HepG2 (cell line): ENCODE results near the gene ZDHHC21. TPM values are rescaled to one million over a fixed set of nuclear protein-coding genes. Genes with fewer than 3 reads are reported as not detected.
A peak's percentile ranks its signal among the peaks of the same experiment; 100 is the strongest.

Experiments
- EZH2 ChIP-seq: conservative IDR thresholded peaks from 2 replicates; pipeline ENCODE4 v1.6.1; 2012; ENCODE audit warnings: mild to moderate bottlenecking, low read depth, low read length, moderate library complexity
- FOXA3 ChIP-seq: IDR thresholded peaks from 2 replicates; pipeline ENCODE4 v1.6.1; 2016; ENCODE audit warnings: missing genetic modification reagents, missing compliant biosample characterization
- HES4 ChIP-seq: sonication (generic); formaldehyde crosslinking; IDR thresholded peaks from 2 replicates; pipeline ENCODE4 v1.9.0; 2021; ENCODE audit warnings: mild to moderate bottlenecking, missing genetic modification reagents, borderline replicate concordance
- HOXA7 ChIP-seq: sonication (generic); formaldehyde crosslinking; IDR thresholded peaks from 2 replicates; pipeline ENCODE4 v1.8.1; 2022; ENCODE audit warnings: mild to moderate bottlenecking, missing genetic modification reagents, moderate library complexity
- JDP2 ChIP-seq: sonication (generic); formaldehyde crosslinking; IDR thresholded peaks from 2 replicates; pipeline ENCODE4 v1.8.1; 2022; ENCODE audit warnings: missing genetic modification reagents, borderline replicate concordance
- MEIS1 ChIP-seq: sonication (generic); formaldehyde crosslinking; IDR thresholded peaks from 2 replicates; pipeline ENCODE4 v1.9.0; 2021; ENCODE audit warnings: mild to moderate bottlenecking, missing genetic modification reagents, moderate library complexity, borderline replicate concordance
- RARA ChIP-seq: IDR thresholded peaks from 2 replicates; pipeline ENCODE4 v1.6.1; 2016; ENCODE audit warnings: missing genetic modification reagents, missing compliant biosample characterization
- ZNF234 ChIP-seq: sonication (generic); formaldehyde crosslinking; conservative IDR thresholded peaks from 2 replicates; pipeline ENCODE4 v1.5.1; 2020; ENCODE audit warnings: mild to moderate bottlenecking, missing genetic modification reagents
- ZNF274 ChIP-seq: sonication (generic); formaldehyde crosslinking; IDR thresholded peaks from 2 replicates; pipeline ENCODE4 v1.5.1; 2020; ENCODE audit warnings: mild to moderate bottlenecking, missing genetic modification reagents
- ZNF33B ChIP-seq: sonication (generic); formaldehyde crosslinking; IDR thresholded peaks from 2 replicates; pipeline ENCODE4 v1.5.1; 2020; ENCODE audit warnings: mild to moderate bottlenecking, missing genetic modification reagents
- ZNF563 ChIP-seq: sonication (generic); formaldehyde crosslinking; IDR thresholded peaks from 2 replicates; pipeline ENCODE4 v1.8.0; 2022; ENCODE audit warnings: mild to moderate bottlenecking, moderate library complexity, missing genetic modification reagents
- polyA plus RNA-seq, 8 experiments: library from polyadenylated mRNA; depleted of rRNA in 3 of 8; stranded (reverse) in 7 of 8; unstranded in 1 of 8; fragments of >200 nt; fragmentation: Illumina TruSeq in 4 of 8; extraction: Trizol in 4 of 8; gene quantifications; 2 replicates each; pipeline versions ENCODE4 v1.2.1 to v1.2.3, GENCODE V29; 2011 to 2016; ENCODE audit warnings: low read depth in 4 of 8, missing spikeins in 1 of 8, mixed read lengths in 1 of 8; ENCODE audit not compliant: insufficient read depth in 1 of 8
- total RNA-seq, 5 experiments: library from RNA; depleted of rRNA; stranded (reverse); fragments of >200 nt; fragmentation: Illumina TruSeq; extraction: Trizol; gene quantifications; 2 replicates each; pipeline ENCODE4 v1.2.3, GENCODE V29; 2016; ENCODE audit warnings: low read depth in 1 of 5
- TF ChIP-seq, protein P1 (sequence below), 2 experiments: fragments of 450-650 bp in 1 of 2; sonication (generic) in 1 of 2; formaldehyde crosslinking; IDR thresholded peaks; 2 replicates each; pipeline versions ENCODE4 v1.5.0 to v1.8.0; 2020 to 2022; ENCODE audit warnings: mild to moderate bottlenecking in 1 of 2, missing genetic modification reagents in 1 of 2
- TF ChIP-seq, protein P2 (sequence below), 2 experiments: sonication (generic) in 1 of 2; formaldehyde crosslinking in 1 of 2; IDR thresholded peaks; 2 replicates each; pipeline versions ENCODE4 v1.4.0 to v1.6.1; 2016 to 2020; ENCODE audit warnings: borderline replicate concordance in 1 of 2, low read depth in 1 of 2, mild to moderate bottlenecking in 1 of 2, missing genetic modification reagents in 1 of 2
- TF ChIP-seq, protein P3 (sequence below): sonication (generic); formaldehyde crosslinking; conservative IDR thresholded peaks from 2 replicates; pipeline ENCODE4 v1.4.0; 2020; ENCODE audit warnings: missing genetic modification reagents

ZDHHC21 gene
- total and polyA plus RNA-seq, 2 of the 13 experiments (the other 11 are each of a cell fraction or from before 2014, with no cell fraction given), result 2.4 to 3.7 TPM

DNA sequence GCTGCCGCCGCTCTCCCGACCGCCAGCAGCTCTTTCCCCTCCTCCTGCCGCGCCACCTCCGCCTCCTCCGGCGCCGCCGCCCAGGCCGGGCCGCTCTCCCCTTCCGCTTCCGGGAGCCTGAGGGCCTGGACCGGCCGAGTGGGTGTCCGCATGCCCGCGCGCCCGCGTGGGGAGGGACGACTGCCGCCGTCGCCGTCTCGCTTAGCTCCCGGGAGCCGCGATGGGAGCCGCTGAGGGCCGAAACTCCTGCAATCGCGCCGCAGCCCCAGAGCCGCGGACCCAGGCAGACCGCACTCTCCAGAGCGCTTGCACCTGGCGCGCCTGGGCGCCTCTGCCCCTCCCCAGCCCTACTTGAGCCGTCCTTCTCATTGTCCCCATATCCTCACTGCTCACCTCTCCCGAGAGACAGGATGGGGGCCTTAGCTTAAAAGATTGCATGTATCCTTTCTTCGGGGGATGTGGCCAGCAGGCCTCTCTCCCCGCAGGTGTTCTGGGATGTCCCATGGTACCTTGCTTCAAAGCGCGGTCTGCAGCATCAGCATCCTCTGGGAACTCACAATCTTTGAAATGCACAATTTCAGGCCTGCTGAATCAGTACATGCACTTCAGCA lies at the start of gene ZDHHC21 (continued):
- 0 out of 2 replicates have a peak, but pooled peaks have one; percentile 6 for TF ChIP-seq FOXA3 (CRISPR knock-in tag)
- no peak for TF ChIP-seq EZH2
- TF ChIP-seq HES4, result peak; percentile 94
- TF ChIP-seq, protein P1, sequence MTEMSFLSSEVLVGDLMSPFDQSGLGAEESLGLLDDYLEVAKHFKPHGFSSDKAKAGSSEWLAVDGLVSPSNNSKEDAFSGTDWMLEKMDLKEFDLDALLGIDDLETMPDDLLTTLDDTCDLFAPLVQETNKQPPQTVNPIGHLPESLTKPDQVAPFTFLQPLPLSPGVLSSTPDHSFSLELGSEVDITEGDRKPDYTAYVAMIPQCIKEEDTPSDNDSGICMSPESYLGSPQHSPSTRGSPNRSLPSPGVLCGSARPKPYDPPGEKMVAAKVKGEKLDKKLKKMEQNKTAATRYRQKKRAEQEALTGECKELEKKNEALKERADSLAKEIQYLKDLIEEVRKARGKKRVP (CRISPR knock-in tag; IDR thresholded peaks at IDR 0.05), result no peak
- no peak; the same call in 1 of the 2 replicates for TF ChIP-seq JDP2
- TF ChIP-seq ZNF563, result peak; percentile 86
- no peak for TF ChIP-seq ZNF274 (CRISPR knock-in tag)
- no peak for TF ChIP-seq ZNF234 (CRISPR knock-in tag)
- TF ChIP-seq, protein P2, sequence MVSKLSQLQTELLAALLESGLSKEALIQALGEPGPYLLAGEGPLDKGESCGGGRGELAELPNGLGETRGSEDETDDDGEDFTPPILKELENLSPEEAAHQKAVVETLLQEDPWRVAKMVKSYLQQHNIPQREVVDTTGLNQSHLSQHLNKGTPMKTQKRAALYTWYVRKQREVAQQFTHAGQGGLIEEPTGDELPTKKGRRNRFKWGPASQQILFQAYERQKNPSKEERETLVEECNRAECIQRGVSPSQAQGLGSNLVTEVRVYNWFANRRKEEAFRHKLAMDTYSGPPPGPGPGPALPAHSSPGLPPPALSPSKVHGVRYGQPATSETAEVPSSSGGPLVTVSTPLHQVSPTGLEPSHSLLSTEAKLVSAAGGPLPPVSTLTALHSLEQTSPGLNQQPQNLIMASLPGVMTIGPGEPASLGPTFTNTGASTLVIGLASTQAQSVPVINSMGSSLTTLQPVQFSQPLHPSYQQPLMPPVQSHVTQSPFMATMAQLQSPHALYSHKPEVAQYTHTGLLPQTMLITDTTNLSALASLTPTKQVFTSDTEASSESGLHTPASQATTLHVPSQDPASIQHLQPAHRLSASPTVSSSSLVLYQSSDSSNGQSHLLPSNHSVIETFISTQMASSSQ (IDR thresholded peaks at IDR 0.05; ENCODE audit: low read depth), result no peak
- TF ChIP-seq, protein P2 (CRISPR knock-in tag; IDR thresholded peaks at IDR 0.05; ENCODE audit: borderline replicate concordance), result 0 out of 2 replicates have a peak, but pooled peaks have one; percentile 29
- TF ChIP-seq, protein P3, sequence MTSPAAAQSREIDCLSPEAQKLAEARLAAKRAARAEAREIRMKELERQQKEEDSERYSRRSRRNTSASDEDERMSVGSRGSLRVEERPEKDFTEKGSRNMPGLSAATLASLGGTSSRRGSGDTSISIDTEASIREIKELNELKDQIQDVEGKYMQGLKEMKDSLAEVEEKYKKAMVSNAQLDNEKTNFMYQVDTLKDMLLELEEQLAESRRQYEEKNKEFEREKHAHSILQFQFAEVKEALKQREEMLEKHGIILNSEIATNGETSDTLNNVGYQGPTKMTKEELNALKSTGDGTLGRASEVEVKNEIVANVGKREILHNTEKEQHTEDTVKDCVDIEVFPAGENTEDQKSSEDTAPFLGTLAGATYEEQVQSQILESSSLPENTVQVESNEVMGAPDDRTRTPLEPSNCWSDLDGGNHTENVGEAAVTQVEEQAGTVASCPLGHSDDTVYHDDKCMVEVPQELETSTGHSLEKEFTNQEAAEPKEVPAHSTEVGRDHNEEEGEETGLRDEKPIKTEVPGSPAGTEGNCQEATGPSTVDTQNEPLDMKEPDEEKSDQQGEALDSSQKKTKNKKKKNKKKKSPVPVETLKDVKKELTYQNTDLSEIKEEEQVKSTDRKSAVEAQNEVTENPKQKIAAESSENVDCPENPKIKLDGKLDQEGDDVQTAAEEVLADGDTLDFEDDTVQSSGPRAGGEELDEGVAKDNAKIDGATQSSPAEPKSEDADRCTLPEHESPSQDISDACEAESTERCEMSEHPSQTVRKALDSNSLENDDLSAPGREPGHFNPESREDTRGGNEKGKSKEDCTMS (CRISPR knock-in tag), result no peak
- no peak for TF ChIP-seq HOXA7 (CRISPR knock-in tag)
- TF ChIP-seq RARA, result peak; percentile 15; the same call in 1 of the 2 replicates
- no peak for TF ChIP-seq MEIS1 (CRISPR knock-in tag)
- TF ChIP-seq ZNF33B (CRISPR knock-in tag), result no peak
